ENCODE results near the gene THPO.

THPO gene

GRCh38 chr3:184332370-184333090, 45.5 kb downstream of the THPO start:
- Histone ChIP-seq H3K9ac (peak overlapping the region in 7 of 11 experiments; percentile 2 to 61 (median 20); a peak in 9 of 22 replicates), H3K4me1 (peaks cover 11 to 46% (median 24%) of the 10 kb centered on the region in 10 experiments), H3K27ac (no peak overlapping the region)

DNA sequence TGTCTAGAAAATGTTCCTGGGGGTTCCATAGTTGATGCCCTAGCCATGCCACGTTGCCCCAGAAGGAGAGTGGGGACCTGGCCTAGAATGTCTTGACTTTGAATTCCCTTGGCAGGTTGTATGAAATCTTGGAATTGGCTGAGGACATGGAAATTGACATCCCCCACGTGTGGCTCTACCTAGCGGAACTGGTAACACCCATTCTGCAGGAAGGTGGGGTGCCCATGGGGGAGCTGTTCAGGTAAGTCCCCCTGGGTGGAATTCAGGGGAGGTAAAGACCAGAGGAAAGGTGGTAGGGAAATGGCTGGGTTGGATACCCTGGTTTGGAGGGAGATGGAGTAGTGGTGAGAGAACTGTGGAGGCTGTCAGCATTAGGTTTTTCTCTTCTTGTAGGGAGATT, 49.5 kb downstream of the THPO start:
- Histone ChIP-seq H3K27ac (no peak overlapping the region), H3K4me3 (no peak overlapping the region), H4K20me1 (peaks cover 90 to 100% (median 100%) of the 10 kb centered on the region in 11 experiments), H3K4me1 (peaks cover 0 to 12% (median 0%) of the 10 kb centered on the region in 10 experiments; a peak in 2 of 20 replicates), H3K4me2 (no peak overlapping the region), H3K9me3 (replicated peaks in 1 of 11) (no peaks in the 10 kb centered on the region), H3K9ac (no peak overlapping the region), H3K36me3 (peaks cover 100% of the 10 kb centered on the region in 11 experiments), H3K27me3 (no peaks in the 10 kb centered on the region)
- TF ChIP-seq Cebpa-rat (IDR thresholded peaks at IDR 0.05): no peak

More at GRCh38 chr3:184332370-184333090, 45.5 kb downstream of the THPO start:
- H3K36me3 ChIP-seq: peaks cover 78 to 81% (median 79%) of the 10 kb centered on the region in 11 experiments
- peaks cover 76 to 99% (median 89%) of the 10 kb centered on the region in 11 experiments; a peak in 21 of 22 replicates for H4K20me1 ChIP-seq
- H3K9me3 ChIP-seq (replicated peaks in 1 of 11): no peaks in the 10 kb centered on the region
- H3K27me3 ChIP-seq: no peaks in the 10 kb centered on the region
- no peak overlapping the region for H3K4me3 ChIP-seq
- no peak overlapping the region for H3K4me2 ChIP-seq
- TF ChIP-seq Cebpa-rat (IDR thresholded peaks at IDR 0.05): no peak

DNA sequence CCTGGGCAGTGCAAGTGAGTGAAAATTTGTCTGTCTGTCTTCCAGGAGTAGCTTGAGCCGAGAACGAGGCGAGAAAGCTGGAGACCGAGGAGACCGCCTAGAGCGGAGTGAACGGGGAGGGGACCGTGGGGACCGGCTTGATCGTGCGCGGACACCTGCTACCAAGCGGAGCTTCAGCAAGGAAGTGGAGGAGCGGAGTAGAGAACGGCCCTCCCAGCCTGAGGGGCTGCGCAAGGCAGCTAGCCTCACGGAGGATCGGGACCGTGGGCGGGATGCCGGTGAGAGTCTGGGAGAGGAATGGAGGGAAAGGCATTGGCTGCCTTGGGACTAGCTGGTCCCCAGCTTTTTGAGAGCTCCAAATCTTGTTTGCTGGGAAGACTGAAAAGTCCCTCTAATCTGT, 50.8 kb downstream of the THPO start:
- H3K4me1 ChIP-seq: peaks cover 0 to 7% (median 0%) of the 10 kb centered on the region in 10 experiments; a peak in 1 of 20 replicates
- peaks cover 90 to 100% (median 100%) of the 10 kb centered on the region in 11 experiments for H4K20me1 ChIP-seq
- no peaks in the 10 kb centered on the region for H3K27me3 ChIP-seq
- H3K9ac ChIP-seq: no peak overlapping the region
- no peak for TF ChIP-seq Cebpa-rat (IDR thresholded peaks at IDR 0.05)
- no peaks in the 10 kb centered on the region for H3K9me3 ChIP-seq (replicated peaks in 1 of 11)
- no peak overlapping the region for H3K27ac ChIP-seq
- no peak overlapping the region for H3K4me3 ChIP-seq
- H3K36me3 ChIP-seq: peaks cover 100% of the 10 kb centered on the region in 11 experiments
- H3K4me2 ChIP-seq: no peak overlapping the region

GRCh38 chr3:184325715-184326369, 52.2 kb downstream of the THPO start:
- H4K20me1 ChIP-seq: peaks cover 90 to 100% (median 100%) of the 10 kb centered on the region in 11 experiments
- H3K9ac ChIP-seq: no peak overlapping the region
- H3K9me3 ChIP-seq (replicated peaks in 1 of 11): no peaks in the 10 kb centered on the region
- no peak for TF ChIP-seq Cebpa-rat (IDR thresholded peaks at IDR 0.05)
- H3K36me3 ChIP-seq: peaks cover 100% of the 10 kb centered on the region in 11 experiments
- no peak overlapping the region for H3K4me2 ChIP-seq
- no peaks in the 10 kb centered on the region for H3K27me3 ChIP-seq
- H3K4me1 ChIP-seq: peaks cover 0 to 15% (median 0%) of the 10 kb centered on the region in 10 experiments; a peak in 8 of 20 replicates
- no peak overlapping the region for H3K27ac ChIP-seq
- H3K4me3 ChIP-seq: no peak overlapping the region

DNA sequence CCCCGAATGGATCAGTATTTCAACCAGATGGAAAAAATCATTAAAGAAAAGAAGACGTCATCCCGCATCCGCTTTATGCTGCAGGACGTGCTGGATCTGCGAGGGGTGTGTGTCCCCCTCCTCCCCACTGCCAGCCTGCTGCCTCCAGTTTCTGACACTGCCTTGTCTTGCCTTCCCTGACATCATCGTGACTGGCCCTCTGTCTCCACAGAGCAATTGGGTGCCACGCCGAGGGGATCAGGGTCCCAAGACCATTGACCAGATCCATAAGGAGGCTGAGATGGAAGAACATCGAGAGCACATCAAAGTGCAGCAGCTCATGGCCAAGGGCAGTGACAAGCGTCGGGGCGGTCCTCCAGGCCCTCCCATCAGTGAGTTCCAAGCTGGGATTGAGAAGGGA, 52.7 kb downstream of the THPO start:
- Histone ChIP-seq H3K27ac (no peak overlapping the region), H3K4me1 (peaks cover 0 to 20% (median 3%) of the 10 kb centered on the region in 10 experiments; a peak in 9 of 20 replicates), H3K9me3 (replicated peaks in 1 of 11) (no peaks in the 10 kb centered on the region), H4K20me1 (peaks cover 92 to 100% (median 100%) of the 10 kb centered on the region in 11 experiments), H3K4me3 (no peak overlapping the region), H3K4me2 (no peak overlapping the region), H3K27me3 (no peaks in the 10 kb centered on the region), H3K36me3 (peaks cover 99 to 100% (median 100%) of the 10 kb centered on the region in 11 experiments), H3K9ac (no peak overlapping the region)
- no peak for TF ChIP-seq Cebpa-rat (IDR thresholded peaks at IDR 0.05)

DNA sequence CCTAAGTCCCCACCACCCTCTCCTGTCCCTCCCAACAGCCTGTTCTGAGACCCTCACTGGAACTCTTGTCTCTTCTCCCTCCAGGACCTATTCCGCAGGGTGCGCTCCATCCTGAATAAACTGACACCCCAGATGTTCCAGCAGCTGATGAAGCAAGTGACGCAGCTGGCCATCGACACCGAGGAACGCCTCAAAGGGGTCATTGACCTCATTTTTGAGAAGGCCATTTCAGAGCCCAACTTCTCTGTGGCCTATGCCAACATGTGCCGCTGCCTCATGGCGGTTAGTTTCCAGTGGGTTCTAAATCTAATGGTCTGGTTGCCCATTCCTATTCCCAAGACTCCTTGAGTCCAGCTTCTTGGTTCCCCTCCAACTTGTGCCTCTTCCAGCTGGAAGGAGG, 54.3 kb downstream of the THPO start:
- no peaks in the 10 kb centered on the region for H3K9me3 ChIP-seq (replicated peaks in 1 of 11)
- no peak overlapping the region for H3K27ac ChIP-seq
- TF ChIP-seq Cebpa-rat (IDR thresholded peaks at IDR 0.05): no peak
- peaks cover 98 to 100% (median 99%) of the 10 kb centered on the region in 11 experiments for H4K20me1 ChIP-seq
- peaks cover 89 to 99% (median 98%) of the 10 kb centered on the region in 11 experiments for H3K36me3 ChIP-seq
- H3K4me3 ChIP-seq: no peak overlapping the region
- H3K4me2 ChIP-seq: no peak overlapping the region
- no peaks in the 10 kb centered on the region for H3K27me3 ChIP-seq
- no peak overlapping the region for H3K9ac ChIP-seq
- peaks cover 5 to 35% (median 16%) of the 10 kb centered on the region in 10 experiments; a peak in 19 of 20 replicates for H3K4me1 ChIP-seq

DNA sequence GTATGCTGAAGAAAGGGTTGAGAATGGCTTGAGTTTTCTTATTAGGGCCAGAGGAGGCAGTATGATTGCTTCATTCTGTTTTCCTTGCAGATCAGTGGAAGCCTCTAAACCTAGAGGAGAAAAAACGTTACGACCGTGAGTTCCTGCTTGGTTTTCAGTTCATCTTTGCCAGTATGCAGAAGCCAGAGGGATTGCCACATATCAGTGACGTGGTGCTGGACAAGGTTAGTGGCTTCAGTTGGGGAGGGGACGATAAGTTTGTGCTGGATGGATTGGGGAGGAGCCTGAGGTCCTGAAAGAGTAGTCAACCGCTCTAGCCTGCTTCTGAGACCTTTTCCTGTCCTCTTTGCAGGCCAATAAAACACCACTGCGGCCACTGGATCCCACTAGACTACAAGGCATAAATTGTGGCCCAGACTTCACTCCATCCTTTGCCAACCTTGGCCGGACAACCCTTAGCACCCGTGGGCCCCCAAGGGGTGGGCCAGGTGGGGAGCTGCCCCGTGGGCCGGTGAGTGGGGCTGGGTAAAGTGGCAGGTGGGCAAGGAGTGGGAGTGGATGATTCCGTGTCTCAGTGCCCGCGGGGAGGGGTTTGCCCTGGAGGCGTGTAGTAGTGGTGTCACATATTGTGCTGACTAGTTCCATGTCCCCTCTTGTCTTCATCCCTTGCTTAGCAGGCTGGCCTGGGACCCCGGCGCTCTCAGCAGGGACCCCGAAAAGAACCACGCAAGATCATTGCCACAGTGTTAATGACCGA, 55.1 kb downstream of the THPO start:
- Histone ChIP-seq H4K20me1 (peaks cover 98 to 100% (median 99%) of the 10 kb centered on the region in 11 experiments), H3K9me3 (replicated peaks in 1 of 11) (no peaks in the 10 kb centered on the region), H3K4me1 (peaks cover 13 to 43% (median 24%) of the 10 kb centered on the region in 10 experiments; a peak in 19 of 20 replicates), H3K9ac (no peak overlapping the region), H3K4me3 (no peak overlapping the region), H3K4me2 (no peak overlapping the region), H3K36me3 (peaks cover 89 to 99% (median 98%) of the 10 kb centered on the region in 11 experiments), H3K27me3 (no peaks in the 10 kb centered on the region), H3K27ac (no peak overlapping the region)
- 0 out of 22 replicates have a peak, but pooled peaks of 1 of the 11 experiments have one; percentile 7 for TF ChIP-seq Cebpa-rat (IDR thresholded peaks at IDR 0.05)

Measured in BLaER1 treated with 17β-estradiol and CSF1 and Interleukin-3, amounts not matched to agents 10 nM and 100 nM (cell line).